SU-DHL-6 (cell line): ENCODE measurements around the gene MOB3B.

ENCODE experiments used
- H2AFZ ChIP-seq: fragments of 200-600 bp; sonication (generic); 2 replicates; pipeline ENCODE4 v1.6.1; 2014; ENCODE audit warnings: low read depth, mild to moderate bottlenecking, moderate library complexity, mixed read lengths, antibody characterized with exemption, low read length; ENCODE audit not compliant: severe bottlenecking
- H3F3A ChIP-seq: fragments of 200-600 bp; shearing (Covaris generic); 2 replicates; pipeline ENCODE4 v1.6.0; 2016; ENCODE audit warnings: antibody characterized with exemption, mild to moderate bottlenecking; ENCODE audit not compliant: insufficient read depth
- H3K27ac ChIP-seq: fragments of 200-600 bp; sonication (generic); 2 replicates; pipeline ENCODE4 v1.5.1; 2016; ENCODE audit warnings: low read depth, mild to moderate bottlenecking, low read length, moderate library complexity, mixed read lengths
- H3K27me3 ChIP-seq: fragments of 200-600 bp; sonication (generic), shearing (Covaris generic); 2 replicates; pipeline ENCODE4 v1.6.0; 2014; ENCODE audit warnings: mild to moderate bottlenecking, low read length
- H3K36me3 ChIP-seq: fragments of 200-600 bp; sonication (generic); 2 replicates; pipeline ENCODE4 v1.6.1; 2014; ENCODE audit warnings: mild to moderate bottlenecking, low read length, mixed read lengths
- H3K4me2 ChIP-seq: fragments of 300-600, 200-600 bp; shearing (Covaris generic), sonication (generic); 2 replicates; pipeline ENCODE4 v1.6.0; 2014; ENCODE audit warnings: low read length, low read depth, mild to moderate bottlenecking; ENCODE audit not compliant: poor library complexity, severe bottlenecking
- H3K4me3 ChIP-seq: fragments of 200-600 bp; sonication (generic); 2 replicates; pipeline ENCODE4 v1.5.1; 2014; ENCODE audit warnings: antibody characterized with exemption, low read length, mild to moderate bottlenecking, mixed read lengths; ENCODE audit not compliant: insufficient read depth, poor library complexity, severe bottlenecking
- H3K79me2 ChIP-seq: fragments of 200-600 bp; sonication (generic); 2 replicates; pipeline ENCODE4 v1.6.1; 2014; ENCODE audit warnings: mild to moderate bottlenecking, low read length, moderate library complexity; ENCODE audit not compliant: insufficient read depth
- H3K9ac ChIP-seq: fragments of 200-600 bp; sonication (generic); 2 replicates; pipeline ENCODE4 v1.7.0; 2014; ENCODE audit warnings: mild to moderate bottlenecking, low read length
- H3K9me2 ChIP-seq: fragments of 200-600 bp; sonication (generic); replicated peaks from 2 replicates; pipeline ENCODE4 v1.6.1; 2014; ENCODE audit warnings: low read length; ENCODE audit not compliant: insufficient read depth
- H3K9me3 ChIP-seq: fragments of 200-600 bp; sonication (generic); 2 replicates; pipeline ENCODE4 v1.6.1; 2014; ENCODE audit warnings: low read length, mixed read lengths; ENCODE audit not compliant: insufficient read depth
- H4K20me1 ChIP-seq: fragments of 200-600 bp; sonication (generic); 2 replicates; pipeline ENCODE4 v1.6.1; 2014; ENCODE audit warnings: low read depth, mild to moderate bottlenecking, antibody characterized with exemption, low read length, moderate library complexity, mixed read lengths
- CTCF ChIP-seq: fragments of 200-600 bp; sonication (generic); IDR thresholded peaks from one replicate; pipeline ENCODE4 v1.5.1; 2017; ENCODE audit warnings: antibody characterized with exemption, mild to moderate bottlenecking, low read length, moderate library complexity; ENCODE audit not compliant: insufficient read depth, poor library complexity, severe bottlenecking
- EZH2phosphoT487 ChIP-seq: fragments of 200-600 bp; sonication (generic), shearing (Covaris generic); conservative IDR thresholded peaks from 2 replicates; pipeline ENCODE4 v1.6.1; 2018; ENCODE audit warnings: mild to moderate bottlenecking, antibody characterized with exemption, low read length, moderate library complexity, mixed read lengths

MOB3B gene

GRCh38 chr9:27280860-27281259, 248.8 kb downstream of the MOB3B start:
- Histone ChIP-seq H3K9me3 (no peaks in the 10 kb centered on the region), H3K4me3 (no peak overlapping the region), H2AFZ (no peak overlapping the region), H3K36me3 (no peaks in the 10 kb centered on the region), H3K9me2 (no peaks in the 10 kb centered on the region), H4K20me1 (no peaks in the 10 kb centered on the region), H3K4me2 (no peak overlapping the region), H3K27ac (no peak overlapping the region), H3K27me3 (no peaks in the 10 kb centered on the region), H3K9ac (no peak overlapping the region), H3F3A (no peaks in the 10 kb centered on the region), H3K79me2 (no peaks in the 10 kb centered on the region)
- TF ChIP-seq CTCF (no peak), EZH2phosphoT487 (no peak)

DNA sequence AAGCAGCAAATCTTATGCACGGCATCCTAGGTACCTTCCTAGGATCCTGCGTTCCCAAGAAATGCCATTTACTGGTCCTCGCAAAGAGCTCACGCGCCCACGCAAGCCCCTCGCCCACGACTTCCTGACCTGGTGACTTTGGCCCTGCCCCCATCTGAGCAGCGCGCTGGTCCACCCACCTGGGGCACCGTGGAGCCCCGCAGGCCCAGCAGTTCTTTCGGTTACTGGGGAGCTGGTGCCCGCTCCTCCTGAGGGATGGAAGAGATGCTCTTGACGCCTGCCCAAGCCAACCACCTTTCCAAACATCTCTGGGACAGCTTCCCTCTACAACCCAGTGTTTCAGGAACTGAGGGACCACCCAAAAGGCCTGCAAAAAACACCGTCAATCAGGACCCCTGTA, 249.4 kb downstream of the MOB3B start:
- H3K9me2 ChIP-seq: no peaks in the 10 kb centered on the region
- no peaks in the 10 kb centered on the region for H3F3A ChIP-seq
- no peak overlapping the region for H3K4me3 ChIP-seq
- no peaks in the 10 kb centered on the region for H3K27me3 ChIP-seq
- TF ChIP-seq CTCF (no peak), EZH2phosphoT487 (no peak)
- H4K20me1 ChIP-seq: no peaks in the 10 kb centered on the region
- no peak overlapping the region for H2AFZ ChIP-seq
- H3K27ac ChIP-seq: no peak overlapping the region
- H3K4me2 ChIP-seq: no peak overlapping the region
- H3K9ac ChIP-seq: no peak overlapping the region
- no peaks in the 10 kb centered on the region for H3K36me3 ChIP-seq
- no peaks in the 10 kb centered on the region for H3K79me2 ChIP-seq
- no peaks in the 10 kb centered on the region for H3K9me3 ChIP-seq

- H3K9ac ChIP-seq: no peak overlapping the region
- H3K4me3 ChIP-seq: no peak overlapping the region
- no peak overlapping the region for H2AFZ ChIP-seq
- no peak for TF ChIP-seq EZH2phosphoT487
- TF ChIP-seq CTCF: no peak
- H3K9me3 ChIP-seq: no peaks in the 10 kb centered on the region
- H3K27me3 ChIP-seq: no peaks in the 10 kb centered on the region
- H3K27ac ChIP-seq: no peak overlapping the region
- H3K79me2 ChIP-seq: no peaks in the 10 kb centered on the region
- H4K20me1 ChIP-seq: no peaks in the 10 kb centered on the region
- no peaks in the 10 kb centered on the region for H3K36me3 ChIP-seq
- H3K4me2 ChIP-seq: no peak overlapping the region
- no peaks in the 10 kb centered on the region for H3F3A ChIP-seq
- H3K9me2 ChIP-seq: no peaks in the 10 kb centered on the region
Observed at GRCh38 chr9:27279611-27280010, 250.0 kb downstream of the MOB3B start.

GRCh38 chr9:27278374-27278773, 251.2 kb downstream of the MOB3B start:
- no peak overlapping the region for H3K4me2 ChIP-seq
- H2AFZ ChIP-seq: no peak overlapping the region
- no peak overlapping the region for H3K27ac ChIP-seq
- TF ChIP-seq CTCF: no peak
- no peak for TF ChIP-seq EZH2phosphoT487
- H3K79me2 ChIP-seq: no peaks in the 10 kb centered on the region
- H3K27me3 ChIP-seq: no peaks in the 10 kb centered on the region
- no peaks in the 10 kb centered on the region for H3K36me3 ChIP-seq
- H3K9me2 ChIP-seq: no peaks in the 10 kb centered on the region
- no peak overlapping the region for H3K9ac ChIP-seq
- H3K4me3 ChIP-seq: no peak overlapping the region
- H3F3A ChIP-seq: no peaks in the 10 kb centered on the region
- H3K9me3 ChIP-seq: no peaks in the 10 kb centered on the region
- no peaks in the 10 kb centered on the region for H4K20me1 ChIP-seq
